Measurements from ENCODE around the gene DNAJB2.

The DNAJB2 gene

GRCh38 chr2:219331560-219332213, 52.5 kb downstream of the DNAJB2 start:
- Histone ChIP-seq H3K9ac (ENCODE audit: low read length) (no peak overlapping the region), H3K36me3 (ENCODE audit: control insufficient read depth, insufficient read depth, low read length) (no peaks in the 10 kb centered on the region), H3K27me3 (ENCODE audit: control insufficient read depth, insufficient read depth, low read length) (peaks cover 14% of the 10 kb centered on the region), H3K4me3 (ENCODE audit: low read length) (no peak overlapping the region), H3K4me1 (ENCODE audit: control insufficient read depth, insufficient read depth, low read length) (no peaks in the 10 kb centered on the region), H3K27ac (ENCODE audit: low read depth, low read length) (no peak overlapping the region)

- Histone ChIP-seq H3K27ac (ENCODE audit: low read depth, low read length) (no peak within 1 kb of the TSS), H3K4me1 (ENCODE audit: control insufficient read depth, insufficient read depth, low read length) (no peaks in the 10 kb centered on the region), H3K27me3 (ENCODE audit: control insufficient read depth, insufficient read depth, low read length) (peaks cover 14% of the 10 kb centered on the region), H3K9ac (ENCODE audit: low read length) (no peak within 1 kb of the TSS), H3K36me3 (ENCODE audit: control insufficient read depth, insufficient read depth, low read length) (no peaks in the 10 kb centered on the region), H3K4me3 (ENCODE audit: low read length) (no peak within 1 kb of the TSS)
These were observed 53.4 kb downstream of the DNAJB2 start, which contains the start of gene RESP18 for GRCh38 chr2:219332542-219332941. RESP18 (minus strand) TSS chr2:219332744.

DNA sequence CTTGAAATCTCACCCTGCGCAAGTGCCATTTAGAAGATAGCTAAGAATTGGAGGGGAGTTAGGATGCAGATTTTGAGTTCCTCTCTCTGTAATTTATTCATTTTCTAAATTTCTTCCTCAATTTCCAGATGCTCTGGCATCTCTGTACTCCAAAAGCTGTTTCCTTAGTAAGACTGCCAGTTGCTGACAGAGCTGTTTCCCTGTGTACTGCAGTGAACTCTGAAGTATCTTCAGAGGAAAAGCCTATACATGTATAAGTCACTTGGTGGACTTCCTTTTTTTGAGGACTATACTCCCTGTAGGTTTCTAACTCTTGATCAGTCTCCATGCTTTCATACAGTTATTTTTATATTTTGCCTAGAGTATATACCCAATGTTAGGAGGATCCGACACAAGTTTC, 54.9 kb downstream of the DNAJB2 start:
- Histone ChIP-seq H3K4me1 (ENCODE audit: control insufficient read depth, insufficient read depth, low read length) (no peaks in the 10 kb centered on the region), H3K27me3 (ENCODE audit: control insufficient read depth, insufficient read depth, low read length) (peaks cover 14% of the 10 kb centered on the region), H3K27ac (ENCODE audit: low read depth, low read length) (no peak overlapping the region), H3K9ac (ENCODE audit: low read length) (no peak overlapping the region), H3K36me3 (ENCODE audit: control insufficient read depth, insufficient read depth, low read length) (no peaks in the 10 kb centered on the region), H3K4me3 (ENCODE audit: low read length) (no peak overlapping the region)

GRCh38 chr2:219335373-219335786, 56.2 kb downstream of the DNAJB2 start:
- no peak overlapping the region for H3K27ac ChIP-seq (ENCODE audit: low read depth, low read length)
- H3K36me3 ChIP-seq (ENCODE audit: control insufficient read depth, insufficient read depth, low read length), result no peaks in the 10 kb centered on the region
- H3K27me3 ChIP-seq (ENCODE audit: control insufficient read depth, insufficient read depth, low read length), result peaks cover 11% of the 10 kb centered on the region
- H3K9ac ChIP-seq (ENCODE audit: low read length), result no peak overlapping the region
- no peaks in the 10 kb centered on the region for H3K4me1 ChIP-seq (ENCODE audit: control insufficient read depth, insufficient read depth, low read length)
- no peak overlapping the region for H3K4me3 ChIP-seq (ENCODE audit: low read length)

All from rectal smooth muscle tissue (tissue), 1 donor.